ENCODE data around the gene KIF21B.

KIF21B gene

DNA sequence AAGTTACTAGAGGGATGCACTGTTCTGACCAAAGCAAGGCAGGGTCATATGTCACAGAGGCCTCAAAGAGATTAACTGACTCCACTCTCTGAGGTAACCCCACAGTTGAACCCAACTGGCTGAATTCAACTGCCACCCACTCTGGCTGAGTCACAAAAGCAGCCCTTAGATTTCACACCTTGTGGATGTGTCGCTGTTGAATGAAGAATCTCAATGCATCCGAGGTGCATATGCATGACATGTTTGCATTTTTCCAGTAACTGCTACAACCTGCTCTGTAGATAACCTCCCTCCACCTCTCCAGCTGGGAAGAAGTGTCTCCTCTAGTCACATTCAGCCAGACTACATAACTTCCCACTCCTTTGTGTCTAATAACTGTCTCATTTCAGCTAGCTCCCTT is 27.9 kb upstream of the KIF21B start:
- TF ChIP-seq, protein P1, sequence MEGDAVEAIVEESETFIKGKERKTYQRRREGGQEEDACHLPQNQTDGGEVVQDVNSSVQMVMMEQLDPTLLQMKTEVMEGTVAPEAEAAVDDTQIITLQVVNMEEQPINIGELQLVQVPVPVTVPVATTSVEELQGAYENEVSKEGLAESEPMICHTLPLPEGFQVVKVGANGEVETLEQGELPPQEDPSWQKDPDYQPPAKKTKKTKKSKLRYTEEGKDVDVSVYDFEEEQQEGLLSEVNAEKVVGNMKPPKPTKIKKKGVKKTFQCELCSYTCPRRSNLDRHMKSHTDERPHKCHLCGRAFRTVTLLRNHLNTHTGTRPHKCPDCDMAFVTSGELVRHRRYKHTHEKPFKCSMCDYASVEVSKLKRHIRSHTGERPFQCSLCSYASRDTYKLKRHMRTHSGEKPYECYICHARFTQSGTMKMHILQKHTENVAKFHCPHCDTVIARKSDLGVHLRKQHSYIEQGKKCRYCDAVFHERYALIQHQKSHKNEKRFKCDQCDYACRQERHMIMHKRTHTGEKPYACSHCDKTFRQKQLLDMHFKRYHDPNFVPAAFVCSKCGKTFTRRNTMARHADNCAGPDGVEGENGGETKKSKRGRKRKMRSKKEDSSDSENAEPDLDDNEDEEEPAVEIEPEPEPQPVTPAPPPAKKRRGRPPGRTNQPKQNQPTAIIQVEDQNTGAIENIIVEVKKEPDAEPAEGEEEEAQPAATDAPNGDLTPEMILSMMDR (IDR thresholded peaks at IDR 0.05; ENCODE audit: control extremely low read depth, extremely low read depth, low read depth, missing control alignments) = no peak
- POLR2A ChIA-PET = no interaction called here
- CTCF ChIA-PET = interaction anchor here (0.7 to 1.6 kb wide), 5 partner anchors 9 to 80 kb away, joined by 3 to 5 read pairs (median 4); no protein-coding TSS in a partner anchor
- no peak for DNase-seq (ENCODE audit: extremely low spot score)

DNA sequence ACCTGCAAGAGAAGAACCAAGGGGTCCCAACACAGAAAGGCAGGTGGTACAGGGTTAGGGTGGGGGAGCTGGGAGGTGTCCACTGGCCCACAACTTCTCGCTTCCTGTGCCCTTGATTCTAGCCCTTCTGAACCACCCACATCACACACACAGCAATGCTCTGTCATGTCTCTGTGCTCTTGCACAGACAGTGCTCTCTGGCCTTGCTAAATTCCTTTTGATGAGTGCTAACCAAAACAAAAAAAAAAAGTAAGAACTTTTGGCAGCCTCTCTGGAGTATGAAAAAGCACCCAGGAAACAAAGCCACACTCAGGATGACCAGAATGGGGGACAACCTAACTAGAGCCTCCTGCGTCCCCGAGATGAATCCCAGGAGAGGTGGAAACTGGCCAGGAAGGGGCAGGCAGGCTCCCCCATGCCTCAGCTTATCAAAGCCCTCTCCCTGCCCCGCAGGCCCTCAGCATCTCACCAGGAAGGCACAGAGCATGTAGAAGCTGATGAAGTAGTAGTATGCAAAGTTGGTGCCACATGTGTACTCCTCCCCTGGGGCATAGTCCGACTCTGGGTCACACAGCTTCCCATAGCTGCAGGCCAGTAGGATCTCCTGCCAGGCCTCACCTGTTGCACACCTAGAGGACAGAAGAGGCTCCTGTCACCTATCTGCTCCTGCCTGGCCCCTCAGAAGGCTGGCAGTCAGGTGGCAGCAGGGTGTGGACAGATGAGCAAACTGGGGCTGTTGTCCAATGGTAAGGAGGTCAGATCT is 27.2 kb upstream of the KIF21B start:
- ChIA-PET CTCF (interaction anchor here (0.7 to 1.4 kb wide), 4 partner anchors 8 to 79 kb away, joined by 3 to 5 read pairs (median 4); no protein-coding TSS in a partner anchor), POLR2A (no interaction called here)
- TF ChIP-seq, protein P1 (IDR thresholded peaks at IDR 0.05; ENCODE audit: control extremely low read depth, extremely low read depth, low read depth, missing control alignments) = no peak
- no peak for DNase-seq (ENCODE audit: extremely low spot score)

DNA sequence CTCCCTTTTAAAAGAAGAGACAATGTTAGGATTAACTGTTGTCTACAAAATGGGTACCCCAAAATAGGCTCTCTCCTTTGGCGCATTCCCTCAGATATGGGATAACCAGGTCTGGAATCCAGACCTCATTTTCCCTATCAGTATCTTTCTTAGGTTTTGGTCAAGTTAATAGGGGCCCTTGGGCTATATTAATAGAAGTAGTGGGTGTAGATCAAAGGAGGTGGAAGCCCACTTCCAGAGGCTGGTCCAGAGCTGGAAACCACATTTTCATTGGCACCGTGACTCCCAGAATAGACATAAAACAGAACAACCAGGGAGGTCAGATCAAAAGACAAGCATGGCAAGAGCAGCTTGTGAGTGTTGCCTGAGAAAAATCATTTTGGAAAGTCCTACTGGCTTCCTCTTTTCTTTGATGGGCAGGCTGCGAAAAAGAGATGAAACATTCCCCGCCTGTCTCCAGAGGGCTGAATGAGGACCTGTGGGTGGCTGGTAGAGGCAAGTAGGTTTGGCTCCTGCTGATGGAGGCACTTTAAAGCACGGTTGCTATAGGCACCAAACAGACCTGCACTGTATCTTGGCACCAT is 25.8 kb upstream of the KIF21B start:
- POLR2A ChIA-PET = no interaction called here
- DNase-seq (ENCODE audit: extremely low spot score) = no peak
- TF ChIP-seq, protein P1 (IDR thresholded peaks at IDR 0.05; ENCODE audit: control extremely low read depth, extremely low read depth, low read depth, missing control alignments) = no peak
- CTCF ChIA-PET = interaction anchor here (1.4 to 5.6 kb wide), 5 partner anchors 8 to 78 kb away, joined by 4 to 61 read pairs (median 5); no protein-coding TSS in a partner anchor

DNA sequence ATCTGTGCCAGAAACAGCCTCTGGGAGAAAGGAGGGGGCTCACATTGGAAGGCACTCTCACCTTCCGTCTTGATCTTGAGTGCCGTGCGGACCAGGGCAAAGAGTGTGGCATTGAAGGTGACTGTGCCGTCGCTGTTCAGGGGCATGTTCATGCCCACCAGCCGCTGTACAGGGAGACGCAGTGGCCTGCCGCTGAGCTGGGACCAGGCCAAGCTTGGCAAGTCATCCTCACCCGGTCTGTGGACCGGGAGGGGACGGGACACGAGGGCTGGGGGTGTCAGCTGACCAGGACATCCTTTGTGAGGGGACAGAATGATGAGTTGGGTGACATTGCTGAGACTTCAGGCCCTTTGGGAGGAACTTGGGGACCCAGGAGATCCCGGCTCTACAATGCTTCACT is 25.0 kb upstream of the KIF21B start:
- POLR2A ChIA-PET = no interaction called here
- CTCF ChIA-PET = interaction anchor here (1.2 to 5.6 kb wide), 6 partner anchors 9 to 77 kb away, joined by 3 to 61 read pairs (median 4); no protein-coding TSS in a partner anchor
- no peak for DNase-seq (ENCODE audit: extremely low spot score)
- TF ChIP-seq, protein P1 (IDR thresholded peaks at IDR 0.05; ENCODE audit: control extremely low read depth, extremely low read depth, low read depth, missing control alignments) = no peak

DNA sequence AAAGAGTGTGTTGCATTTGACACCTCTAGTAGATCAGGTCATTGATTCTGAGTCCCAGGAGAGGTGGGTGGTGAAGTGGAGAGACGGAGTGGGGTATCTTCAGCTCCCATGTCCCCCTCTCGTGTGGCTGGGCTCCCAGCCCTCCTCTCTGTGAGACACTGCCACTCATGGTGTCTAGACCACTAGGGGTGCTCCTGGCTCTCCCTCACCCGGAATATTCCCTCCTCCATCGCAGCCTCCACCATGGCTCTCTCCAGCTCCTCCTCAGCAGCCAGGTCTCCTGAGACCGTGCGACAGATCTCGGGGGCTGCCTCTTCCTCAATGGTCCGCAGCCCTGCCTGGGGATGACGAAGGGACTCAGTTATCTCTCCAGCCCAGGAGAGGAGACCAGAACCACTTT is 20.6 kb upstream of the KIF21B start:
- ChIA-PET POLR2A (no interaction called here), CTCF (interaction anchor here (1.0 to 5.6 kb wide), 6 partner anchors 9 to 137 kb away, joined by 3 to 61 read pairs (median 6); no protein-coding TSS in a partner anchor)
- TF ChIP-seq, protein P1 (IDR thresholded peaks at IDR 0.05; ENCODE audit: control extremely low read depth, extremely low read depth, low read depth, missing control alignments) = no peak
- DNase-seq (ENCODE audit: extremely low spot score) = no peak

DNA sequence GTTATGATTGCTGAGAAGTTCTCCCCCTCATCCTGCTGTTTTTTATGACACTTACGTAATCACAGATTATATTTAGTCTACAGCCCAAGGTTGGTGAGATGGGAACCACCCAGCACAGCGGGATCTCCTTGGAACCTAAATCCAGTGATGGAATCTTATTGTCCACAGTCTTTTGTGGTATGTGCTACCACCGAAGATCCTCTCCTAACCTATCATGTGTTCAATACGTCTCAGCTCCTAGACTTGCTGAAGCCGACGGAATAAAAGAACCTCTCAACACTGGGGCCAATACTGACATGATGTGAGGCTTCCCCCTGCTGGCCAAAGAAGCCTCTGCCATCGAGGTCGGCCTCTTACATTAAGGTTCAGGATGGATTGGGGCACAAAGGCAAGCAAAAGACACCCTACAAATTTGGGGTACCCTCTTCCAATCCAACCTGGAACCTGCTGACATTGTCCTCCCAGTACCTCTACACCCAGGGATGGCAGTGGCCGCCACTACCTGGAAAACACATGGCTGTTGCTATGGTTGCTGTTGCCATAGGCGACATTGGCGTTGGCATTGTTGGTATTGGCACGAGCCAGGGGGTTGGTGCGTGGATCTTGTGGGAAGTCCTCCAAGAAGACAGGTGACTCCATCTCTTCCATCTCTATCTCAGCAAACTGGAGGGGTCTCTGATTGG is 19.4 kb upstream of the KIF21B start:
- TF ChIP-seq, protein P1 (IDR thresholded peaks at IDR 0.05; ENCODE audit: control extremely low read depth, extremely low read depth, low read depth, missing control alignments) = peak; percentile 94
- peak; percentile 79 for DNase-seq (ENCODE audit: extremely low spot score)
- ChIA-PET POLR2A (no interaction called here), CTCF (interaction anchor here (0.7 to 11.2 kb wide), 26 partner anchors 8 to 484 kb away, joined by 3 to 182 read pairs (median 3); partner anchors contain the start of genes INAVA and KIF21B)

Measured in GM10248 (cell line).